Measurements from ENCODE around the gene LAD1.

DNA sequence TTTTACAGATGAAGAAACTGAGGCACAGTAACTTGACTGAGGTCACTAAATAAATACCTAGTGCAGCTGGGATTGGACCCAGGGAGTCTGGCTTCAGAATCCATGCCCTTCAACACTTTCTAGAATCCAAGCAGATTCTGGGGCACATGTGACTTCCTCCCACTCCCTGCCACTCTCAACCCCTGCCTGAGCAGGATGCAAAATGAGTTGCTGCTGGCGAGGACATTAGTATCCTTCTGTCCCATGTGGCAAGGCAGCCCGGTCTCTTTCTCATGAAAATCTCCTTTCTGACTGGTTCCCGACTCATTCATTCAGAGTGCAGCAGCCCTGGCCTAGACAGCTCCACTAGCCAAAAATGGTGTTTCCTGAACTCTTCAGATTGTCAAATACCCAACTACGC lies 50.0 kb downstream of the LAD1 start:
- TF ChIP-seq, protein P1, sequence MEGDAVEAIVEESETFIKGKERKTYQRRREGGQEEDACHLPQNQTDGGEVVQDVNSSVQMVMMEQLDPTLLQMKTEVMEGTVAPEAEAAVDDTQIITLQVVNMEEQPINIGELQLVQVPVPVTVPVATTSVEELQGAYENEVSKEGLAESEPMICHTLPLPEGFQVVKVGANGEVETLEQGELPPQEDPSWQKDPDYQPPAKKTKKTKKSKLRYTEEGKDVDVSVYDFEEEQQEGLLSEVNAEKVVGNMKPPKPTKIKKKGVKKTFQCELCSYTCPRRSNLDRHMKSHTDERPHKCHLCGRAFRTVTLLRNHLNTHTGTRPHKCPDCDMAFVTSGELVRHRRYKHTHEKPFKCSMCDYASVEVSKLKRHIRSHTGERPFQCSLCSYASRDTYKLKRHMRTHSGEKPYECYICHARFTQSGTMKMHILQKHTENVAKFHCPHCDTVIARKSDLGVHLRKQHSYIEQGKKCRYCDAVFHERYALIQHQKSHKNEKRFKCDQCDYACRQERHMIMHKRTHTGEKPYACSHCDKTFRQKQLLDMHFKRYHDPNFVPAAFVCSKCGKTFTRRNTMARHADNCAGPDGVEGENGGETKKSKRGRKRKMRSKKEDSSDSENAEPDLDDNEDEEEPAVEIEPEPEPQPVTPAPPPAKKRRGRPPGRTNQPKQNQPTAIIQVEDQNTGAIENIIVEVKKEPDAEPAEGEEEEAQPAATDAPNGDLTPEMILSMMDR (conservative IDR thresholded peaks at IDR 0.05; ENCODE audit: low read length) = no peak
- TF ChIP-seq EZH2phosphoT487 (IDR thresholded peaks at IDR 0.05; ENCODE audit: borderline replicate concordance) = no peak
